CD4-positive, alpha-beta T cell treated with Interleukin-6 at 100 ng/mL for 8 hours (primary cell): ENCODE measurements around the gene MUC22.
"Not testable (repeated sequence)": the region's sequence is repeated elsewhere in the genome, so short reads cannot be mapped to it uniquely, and the experiment has no call there.

Experiments used
- DNase-seq: peaks from one replicate; pipeline ENCODE4 v3.0.0-alpha.2; 2020; ENCODE audit warnings: mixed read lengths, low spot score

MUC22 gene

GRCh38 chr6:30998785-30999184 is 11.5 kb upstream of the MUC22 start:
- DNase-seq, result no peak

GRCh38 chr6:31000067-31000860 is 10.0 kb upstream of the MUC22 start:
- not testable (repeated sequence) for DNase-seq

- no peak for DNase-seq
These were observed 8.9 kb upstream of the MUC22 start for GRCh38 chr6:31001281-31001888.

- DNase-seq, result no peak
These were observed 7.8 kb upstream of the MUC22 start for GRCh38 chr6:31002471-31002870.

GRCh38 chr6:31004794-31005193 is 5.5 kb upstream of the MUC22 start:
- no peak for DNase-seq

GRCh38 chr6:31005249-31006020 is 4.8 kb upstream of the MUC22 start:
- DNase-seq, result no peak

- DNase-seq, result no peak
These were observed 2.6 kb upstream of the MUC22 start for GRCh38 chr6:31007694-31008093.

- no peak for DNase-seq
These were observed 2.1 kb upstream of the MUC22 start for GRCh38 chr6:31008165-31008564.

- DNase-seq, result no peak
These were observed 543 bp upstream of the MUC22 start for GRCh38 chr6:31009731-31010130.

GRCh38 chr6:31011153-31011552 is 879 bp downstream of the MUC22 start:
- DNase-seq, result no peak

- DNase-seq, result no peak
These were observed 6.5 kb downstream of the MUC22 start for GRCh38 chr6:31016659-31017299.

GRCh38 chr6:31017436-31017835 is 7.2 kb downstream of the MUC22 start:
- not testable (repeated sequence) for DNase-seq

- no peak for DNase-seq
These were observed 9.8 kb downstream of the MUC22 start for GRCh38 chr6:31020057-31020456.

- DNase-seq, result not testable (repeated sequence)
These were observed 10.5 kb downstream of the MUC22 start for GRCh38 chr6:31020631-31021255.

- not testable (repeated sequence) for DNase-seq
These were observed 11.6 kb downstream of the MUC22 start for GRCh38 chr6:31021705-31022531.

- DNase-seq, result no peak
These were observed 15.3 kb downstream of the MUC22 start for GRCh38 chr6:31025595-31025994.

- no peak for DNase-seq
These were observed 20.8 kb downstream of the MUC22 start for GRCh38 chr6:31031095-31031494.

GRCh38 chr6:31033075-31033474 is 22.8 kb downstream of the MUC22 start:
- DNase-seq, result no peak

- no peak for DNase-seq
These were observed 25.7 kb downstream of the MUC22 start for GRCh38 chr6:31035862-31036497.

GRCh38 chr6:31037169-31037568 is 26.9 kb downstream of the MUC22 start:
- DNase-seq, result no peak

- no peak for DNase-seq
These were observed 27.4 kb downstream of the MUC22 start for GRCh38 chr6:31037682-31038081.
